ENCODE data around the gene ARHGAP40.

Gene ARHGAP40

GRCh38 chr20:38698541-38698940 is 96.9 kb downstream of the ARHGAP40 start:
- Histone ChIP-seq H3K9me3 (ENCODE audit: control insufficient read depth, low read length) (no peaks in the 10 kb centered on the region), H3K4me3 (ENCODE audit: insufficient read depth, low read depth, low read length) (no peak overlapping the region), H3K36me3 (ENCODE audit: control insufficient read depth, insufficient read depth, low read length) (no peaks in the 10 kb centered on the region), H3K27ac (ENCODE audit: insufficient read depth, low read depth, low read length, poor library complexity, severe bottlenecking) (no peak overlapping the region), H3K27me3 (ENCODE audit: control insufficient read depth, insufficient read depth, low read length, poor library complexity, severe bottlenecking) (peaks cover 7% of the 10 kb centered on the region), H3K4me1 (ENCODE audit: control insufficient read depth, insufficient read depth, low read length) (peaks cover 17% of the 10 kb centered on the region)
- WGBS, 2 experiments: 88 to 92% methylated on average over 15 of the region's 15 CpGs

- Histone ChIP-seq H3K36me3 (ENCODE audit: control insufficient read depth, insufficient read depth, low read length) (no peaks in the 10 kb centered on the region), H3K27me3 (ENCODE audit: control insufficient read depth, insufficient read depth, low read length, poor library complexity, severe bottlenecking) (peaks cover 4% of the 10 kb centered on the region), H3K4me3 (ENCODE audit: insufficient read depth, low read depth, low read length) (no peak overlapping the region), H3K9me3 (ENCODE audit: control insufficient read depth, low read length) (no peaks in the 10 kb centered on the region), H3K27ac (ENCODE audit: insufficient read depth, low read depth, low read length, poor library complexity, severe bottlenecking) (peak overlapping the region; percentile 73), H3K4me1 (ENCODE audit: control insufficient read depth, insufficient read depth, low read length) (peaks cover 17% of the 10 kb centered on the region)
- 57 to 65% methylated on average over 4 of the region's 4 CpGs for WGBS, 2 experiments
Measured at GRCh38 chr20:38700141-38700540, 98.5 kb downstream of the ARHGAP40 start.

Measured in ectodermal cell (in vitro differentiated cells).